ENCODE results near the gene KCNE1.

The KCNE1 gene

GRCh38 chr21:34518301-34518700, 6.3 kb upstream of the KCNE1 start:
- CTCF ChIA-PET, result no interaction called here
- TF ChIP-seq CTCF (conservative IDR thresholded peaks at IDR 0.05; ENCODE audit: low read depth), result no peak
- POLR2A ChIA-PET (ENCODE audit: low non-redundant PET), result no interaction called here
- H3K27ac ChIP-seq, result no peak overlapping the region
- DNase-seq (ENCODE audit: low spot score), result no peak

GRCh38 chr21:34517491-34518245, 5.7 kb upstream of the KCNE1 start:
- no peak for TF ChIP-seq CTCF (conservative IDR thresholded peaks at IDR 0.05; ENCODE audit: low read depth)
- ChIA-PET POLR2A (ENCODE audit: low non-redundant PET) (no interaction called here), CTCF (interaction anchor here (1.0 to 1.2 kb wide), 2 partner anchors 8 to 113 kb away, joined by 3 to 4 read pairs; no protein-coding TSS in a partner anchor)
- H3K27ac ChIP-seq, result no peak overlapping the region
- no peak for DNase-seq (ENCODE audit: low spot score)

GRCh38 chr21:34517039-34517438, 5.0 kb upstream of the KCNE1 start:
- no peak for DNase-seq (ENCODE audit: low spot score)
- CTCF ChIA-PET, result interaction anchor here (1.0 to 1.2 kb wide), 2 partner anchors 8 to 114 kb away, joined by 3 to 4 read pairs; no protein-coding TSS in a partner anchor
- no peak for TF ChIP-seq CTCF (conservative IDR thresholded peaks at IDR 0.05; ENCODE audit: low read depth)
- H3K27ac ChIP-seq, result no peak overlapping the region
- POLR2A ChIA-PET (ENCODE audit: low non-redundant PET), result no interaction called here

- H3K27ac ChIP-seq, result no peak overlapping the region
- TF ChIP-seq CTCF (conservative IDR thresholded peaks at IDR 0.05; ENCODE audit: low read depth), result no peak
- ChIA-PET CTCF (no interaction called here), POLR2A (ENCODE audit: low non-redundant PET) (no interaction called here)
- no peak for DNase-seq (ENCODE audit: low spot score)
Measured at GRCh38 chr21:34514576-34515115, 2.6 kb upstream of the KCNE1 start.

- ChIA-PET CTCF (no interaction called here), POLR2A (ENCODE audit: low non-redundant PET) (no interaction called here)
- no peak for TF ChIP-seq CTCF (conservative IDR thresholded peaks at IDR 0.05; ENCODE audit: low read depth)
- no peak overlapping the region for H3K27ac ChIP-seq
- DNase-seq (ENCODE audit: low spot score), result no peak
Measured at GRCh38 chr21:34513129-34513675, 1.2 kb upstream of the KCNE1 start.

GRCh38 chr21:34511181-34511580, 829 bp downstream of the KCNE1 start:
- TF ChIP-seq CTCF (conservative IDR thresholded peaks at IDR 0.05; ENCODE audit: low read depth), result no peak
- peak overlapping the region; percentile 27; the same call in 1 of the 2 replicates for H3K27ac ChIP-seq
- ChIA-PET POLR2A (ENCODE audit: low non-redundant PET) (no interaction called here), CTCF (interaction anchor here (0.6 to 2.0 kb wide), 5 partner anchors 12 to 144 kb away, joined by 3 to 12 read pairs (median 4); no protein-coding TSS in a partner anchor)
- no peak for DNase-seq (ENCODE audit: low spot score)

Data from RWPE1 (cell line).